Ovary (tissue), 9 donors: ENCODE measurements around the gene SCFD1. TPM values are rescaled to one million over a fixed set of nuclear protein-coding genes. Genes with fewer than 3 reads are reported as not detected.

ENCODE experiments used
- DNase-seq, 5 donors: peaks; one replicate each; pipeline ENCODE4 v3.0.0-alpha.2; 2019 to 2020
- H3K27ac ChIP-seq, 2 donors: fragments of 200-600 bp; one replicate each; pipeline versions ENCODE4 v1.5.1 to v1.8.0; 2019 to 2022
- H3K27me3 ChIP-seq: fragments of 200-600 bp; one replicate; pipeline ENCODE4 v1.8.0; 2022
- H3K36me3 ChIP-seq: fragments of 200-600 bp; sonication (generic); one replicate; pipeline ENCODE4 v1.5.1; 2019
- H3K4me1 ChIP-seq: one replicate; pipeline ENCODE4 v1.8.1; 2013; ENCODE audit warnings: mild to moderate bottlenecking, moderate library complexity; ENCODE audit not compliant: insufficient read depth
- H3K4me3 ChIP-seq: fragments of 200-600 bp; sonication (generic); one replicate; pipeline ENCODE4 v1.5.1; 2017
- H3K9me3 ChIP-seq, 2 donors: fragments of 200-600 bp in 1 of 2; sonication (generic) in 1 of 2; one replicate each; pipeline versions ENCODE4 v1.5.1 to v1.8.1; 2013 to 2019; ENCODE audit warnings: mild to moderate bottlenecking in 1 of 2, moderate library complexity in 1 of 2
- EP300 ChIP-seq: sonication (generic); formaldehyde crosslinking; IDR thresholded peaks from one replicate; pipeline ENCODE4 v1.6.1; 2017; ENCODE audit warnings: antibody characterized with exemption
- POLR2A ChIP-seq: fragments of 450-650 bp; IDR thresholded peaks from one replicate; pipeline ENCODE4 v1.6.1; 2017; ENCODE audit warnings: antibody characterized with exemption, mild to moderate bottlenecking, moderate library complexity
- WGBS, 3 donors: extraction: QIAGEN DNeasy Blood & Tissue Kit in 1 of 3; methylation state at CpG; one replicate each; pipeline versions ENCODE4 v1.1.5 to v1.1.7; 2013 to 2017; 5-methylcytosine and 5-hydroxymethylcytosine counted together
- intact Hi-C, 4 donors: fragments of 100-400 bp; cut with DNase I; formaldehyde crosslinking; loops; one replicate each; pipeline versions ENCODE4 v1.11.0 to v1.15.1; 2022 to 2023
- polyA plus RNA-seq, 2 donors: library from polyadenylated mRNA; stranded (reverse); fragments of 200-250 nt in 1 of 2; fragments of 350-450 nt in 1 of 2; fragmentation: Illumina TruSeq in 1 of 2; extraction: RNeasy Lipid Tissue Mini Kit (QIAGEN cat#74804) in 1 of 2; gene quantifications; one replicate each; pipeline ENCODE4 v1.2.3, GENCODE V29; 2013 to 2014
- total RNA-seq, 7 donors: library from RNA; depleted of rRNA in 2 of 7; stranded (reverse); fragments of >200 nt in 2 of 7; fragmentation: NEBNext Ultra II Directional in 3 of 7; extraction: Animal tissue kit (Norgen Biotek cat#: 25700) in 3 of 7; gene quantifications; one replicate each; pipeline versions ENCODE4 v1.1.0 to v1.2.4, GENCODE V29; 2016 to 2023
- TF ChIP-seq, protein P1 (sequence below), 3 donors: fragments of 450-650 bp in 2 of 3; fragments of 200-600 bp in 1 of 3; IDR thresholded peaks; one replicate each; pipeline versions ENCODE4 v1.5.1 to v1.8.0; 2016 to 2022; ENCODE audit warnings: antibody characterized with exemption in 3 of 3, mild to moderate bottlenecking in 1 of 3
- donor health status: DM: no; HTN: no; CAD: no; lungs with moderate emphysema.
- donor health status: DM: no; HTN: no; CAD: no.
- donor health status: Bipolar disorder and iron deficiency.
- donor health status: DM: yes; HTN: yes; CAD: no.
- donor health status: DM: no; HTN: no; CAD: no.
- donor health status: DM: yes; HTN: yes; CAD: no.

SCFD1 gene
- total and polyA plus RNA-seq, 9 donors: 29.3 to 89.2 (median 59.8) TPM

DNA sequence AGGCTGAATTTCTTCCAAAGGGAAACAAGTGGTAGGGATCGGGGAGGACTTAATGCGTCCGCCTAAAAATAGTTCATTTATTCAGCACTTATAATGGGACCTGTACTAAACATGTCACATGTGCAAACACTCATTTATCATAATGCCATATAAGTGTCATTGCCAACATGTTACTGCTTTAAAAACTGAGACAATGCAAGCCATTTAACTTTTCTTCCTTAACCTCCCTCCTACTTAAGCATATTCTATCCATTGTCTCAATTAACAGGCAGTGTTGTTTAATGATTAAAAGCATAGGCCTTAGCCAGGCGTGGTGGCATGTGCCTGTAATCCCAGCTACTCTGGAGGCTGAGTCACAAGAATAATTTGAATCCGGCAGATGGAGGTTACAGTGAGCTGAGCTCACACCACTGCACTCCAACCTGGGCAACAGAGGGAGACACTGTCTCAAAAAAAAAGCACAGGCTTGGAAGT is 13.5 kb upstream of the SCFD1 start:
- H3K36me3 ChIP-seq: no peaks in the 10 kb centered on the region
- H3K9me3 ChIP-seq: no peaks in the 10 kb centered on the region
- no peak overlapping the region for H3K4me3 ChIP-seq
- H3K4me1 ChIP-seq: no peaks in the 10 kb centered on the region
- intact Hi-C loops: no loop called here
- WGBS, 3 donors: 90 to 95% (median 91%) methylated on average over 5 of the region's 5 CpGs
- H3K27ac ChIP-seq: no peak overlapping the region
- TF ChIP-seq POLR2A (no peak), EP300 (no peak)
- TF ChIP-seq, protein P1, sequence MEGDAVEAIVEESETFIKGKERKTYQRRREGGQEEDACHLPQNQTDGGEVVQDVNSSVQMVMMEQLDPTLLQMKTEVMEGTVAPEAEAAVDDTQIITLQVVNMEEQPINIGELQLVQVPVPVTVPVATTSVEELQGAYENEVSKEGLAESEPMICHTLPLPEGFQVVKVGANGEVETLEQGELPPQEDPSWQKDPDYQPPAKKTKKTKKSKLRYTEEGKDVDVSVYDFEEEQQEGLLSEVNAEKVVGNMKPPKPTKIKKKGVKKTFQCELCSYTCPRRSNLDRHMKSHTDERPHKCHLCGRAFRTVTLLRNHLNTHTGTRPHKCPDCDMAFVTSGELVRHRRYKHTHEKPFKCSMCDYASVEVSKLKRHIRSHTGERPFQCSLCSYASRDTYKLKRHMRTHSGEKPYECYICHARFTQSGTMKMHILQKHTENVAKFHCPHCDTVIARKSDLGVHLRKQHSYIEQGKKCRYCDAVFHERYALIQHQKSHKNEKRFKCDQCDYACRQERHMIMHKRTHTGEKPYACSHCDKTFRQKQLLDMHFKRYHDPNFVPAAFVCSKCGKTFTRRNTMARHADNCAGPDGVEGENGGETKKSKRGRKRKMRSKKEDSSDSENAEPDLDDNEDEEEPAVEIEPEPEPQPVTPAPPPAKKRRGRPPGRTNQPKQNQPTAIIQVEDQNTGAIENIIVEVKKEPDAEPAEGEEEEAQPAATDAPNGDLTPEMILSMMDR (IDR thresholded peaks at IDR 0.05): no peak
- no peaks in the 10 kb centered on the region for H3K27me3 ChIP-seq
- DNase-seq: no peak

DNA sequence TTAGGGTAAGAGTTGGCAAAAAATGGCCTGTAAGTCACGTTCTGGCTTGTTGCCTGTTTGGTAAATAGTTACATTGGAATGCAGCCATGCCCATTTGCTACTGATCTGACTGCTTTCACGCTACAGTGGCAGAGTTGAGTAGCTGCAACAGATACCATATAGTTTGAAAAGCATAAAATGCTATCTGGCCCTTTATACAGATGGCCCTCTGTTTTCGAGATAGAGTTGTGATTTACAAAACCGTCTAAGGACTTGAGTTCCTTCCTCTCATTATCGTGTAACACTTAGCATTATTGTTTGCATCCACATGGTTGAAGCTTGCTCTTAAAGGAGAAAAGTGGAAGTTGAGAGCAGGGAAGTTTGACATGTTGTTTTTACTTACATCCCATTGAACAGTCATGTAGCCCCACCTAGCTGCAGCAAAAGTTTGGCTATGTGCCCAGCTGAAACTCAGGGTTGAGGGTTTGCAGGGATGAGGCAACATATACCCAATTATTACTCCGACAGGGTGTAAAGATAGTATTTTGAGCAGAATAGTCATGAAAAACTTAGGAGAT is 11.3 kb upstream of the SCFD1 start:
- Histone ChIP-seq H3K27me3 (no peaks in the 10 kb centered on the region), H3K36me3 (no peaks in the 10 kb centered on the region), H3K9me3 (no peaks in the 10 kb centered on the region), H3K4me3 (no peak overlapping the region), H3K4me1 (no peaks in the 10 kb centered on the region), H3K27ac (no peak overlapping the region)
- WGBS, 3 donors: 62 to 74% (median 65%) methylated on average over 6 of the region's 6 CpGs
- peak in 2 of 5 donors; percentile 34 to 38 for DNase-seq
- no peak for TF ChIP-seq EP300
- TF ChIP-seq POLR2A: no peak
- TF ChIP-seq, protein P1 (IDR thresholded peaks at IDR 0.05): no peak
- intact Hi-C loops: no loop called here

DNA sequence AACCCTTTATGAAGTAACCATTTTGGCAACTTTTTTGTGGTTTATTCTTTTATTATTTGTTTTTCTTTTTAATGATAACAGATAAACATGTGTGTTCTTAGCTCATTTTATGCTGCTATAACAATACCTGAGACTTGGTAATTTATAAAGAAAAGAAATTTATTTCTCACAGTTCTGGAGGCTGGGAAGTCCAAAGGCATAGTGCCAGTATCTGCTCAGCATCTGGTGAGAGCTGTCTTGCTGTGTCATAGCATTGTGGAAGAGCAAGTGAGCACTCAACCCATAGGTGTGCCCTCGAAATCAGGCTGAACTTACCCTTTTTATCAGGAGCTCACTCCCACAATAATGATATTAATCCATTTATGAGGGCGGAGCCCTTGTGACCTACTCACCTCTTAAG is 8.0 kb upstream of the SCFD1 start:
- Histone ChIP-seq H3K27ac (no peak overlapping the region), H3K9me3 (no peaks in the 10 kb centered on the region), H3K36me3 (no peaks in the 10 kb centered on the region), H3K27me3 (no peaks in the 10 kb centered on the region), H3K4me3 (no peak overlapping the region), H3K4me1 (no peaks in the 10 kb centered on the region)
- no peak for DNase-seq
- intact Hi-C loops: no loop called here
- 92 to 98% (median 97%) methylated on average over 2 of the region's 2 CpGs for WGBS, 3 donors
- TF ChIP-seq, protein P1 (IDR thresholded peaks at IDR 0.05): no peak
- no peak for TF ChIP-seq POLR2A

DNA sequence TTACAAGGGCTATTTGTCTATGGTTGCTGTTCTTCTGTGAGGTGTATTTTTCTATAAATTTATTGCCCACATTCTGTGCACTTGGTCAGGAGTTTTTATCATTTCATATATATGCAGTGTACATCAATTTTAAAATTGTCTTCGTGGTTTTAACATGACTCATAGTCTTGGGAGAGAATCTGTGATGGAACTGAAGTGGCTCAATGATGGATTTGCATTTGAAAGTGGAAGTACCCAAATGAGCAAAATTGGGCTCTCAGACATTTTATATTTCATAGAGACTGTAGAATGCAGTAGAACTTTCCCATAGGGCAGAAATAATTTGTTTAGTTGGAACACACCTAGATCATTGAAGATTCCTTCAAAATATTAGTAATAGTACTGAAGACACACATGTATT is 1.9 kb upstream of the SCFD1 start:
- Histone ChIP-seq H3K4me3 (no peak overlapping the region), H3K27me3 (no peaks in the 10 kb centered on the region), H3K4me1 (peaks cover 1% of the 10 kb centered on the region), H3K36me3 (no peaks in the 10 kb centered on the region), H3K9me3 (no peaks in the 10 kb centered on the region), H3K27ac (no peak overlapping the region)
- WGBS, 3 donors: 73 to 78% (median 75%) methylated on average over 1 of the region's 1 CpG
- TF ChIP-seq EP300 (no peak), POLR2A (no peak)
- TF ChIP-seq, protein P1 (IDR thresholded peaks at IDR 0.05): no peak
- no peak for DNase-seq
- intact Hi-C loops: no loop called here
